Loucy (cell line): ENCODE results near the gene PDK2.

Source experiments
- CTCF ChIP-seq: fragments of 200-600 bp; sonication (generic); conservative IDR thresholded peaks from 2 replicates; pipeline ENCODE4 v1.5.1; 2014; ENCODE audit warnings: mild to moderate bottlenecking, antibody characterized with exemption, low read length
- EZH2phosphoT487 ChIP-seq: fragments of 200-600 bp; IDR thresholded peaks from 2 replicates; pipeline ENCODE4 v1.6.1; 2018; ENCODE audit warnings: antibody characterized with exemption, mild to moderate bottlenecking, moderate library complexity, borderline replicate concordance

GRCh38 chr17:50144355-50144754, 49.2 kb downstream of the PDK2 start:
- TF ChIP-seq EZH2phosphoT487, result no peak
- TF ChIP-seq CTCF, result no peak
